Right lobe of liver (tissue), 6 donors: ENCODE measurements around the gene CTTNBP2. TPM values are rescaled to one million over a fixed set of nuclear protein-coding genes. Genes with fewer than 3 reads are reported as not detected.

Experiments used
- ATAC-seq, 4 donors: fragments of 200-7000 bp; cut with Tn5 transposase; one replicate each; pipeline ENCODE4 v1.9.1; 2020; ENCODE audit warnings: mild to moderate bottlenecking in 4 of 4, moderate library complexity in 4 of 4
- DNase-seq, 3 donors: peaks; one replicate each; pipeline ENCODE4 v3.0.0-alpha.2; 2020
- H3K27ac ChIP-seq, 3 donors: fragments of 200-600 bp; one replicate each; pipeline ENCODE4 v1.8.0; 2022
- H3K27me3 ChIP-seq, 2 donors: fragments of 200-600 bp; one replicate each; pipeline ENCODE4 v1.8.0; 2022
- H3K36me3 ChIP-seq, 4 donors: fragments of 200-600 bp; sonication (generic) in 1 of 4; one replicate each; pipeline versions ENCODE4 v1.5.1 to v1.8.0; 2017 to 2022; ENCODE audit warnings: control low read depth in 1 of 4
- H3K4me1 ChIP-seq, 4 donors: fragments of 200-600 bp; sonication (generic) in 1 of 4; one replicate each; pipeline versions ENCODE4 v1.5.1 to v1.8.0; 2017 to 2022; ENCODE audit warnings: control low read depth in 1 of 4
- H3K4me3 ChIP-seq, 3 donors: fragments of 200-600 bp; one replicate each; pipeline ENCODE4 v1.8.0; 2022
- H3K9me3 ChIP-seq, 4 donors: fragments of 200-600 bp; sonication (generic) in 1 of 4; one replicate each; pipeline versions ENCODE4 v1.5.1 to v1.8.0; 2017 to 2022; ENCODE audit warnings: control low read depth in 1 of 4
- POLR2A ChIP-seq: fragments of 450-650 bp; IDR thresholded peaks from one replicate; pipeline ENCODE4 v1.6.1; 2017; ENCODE audit warnings: antibody characterized with exemption, mild to moderate bottlenecking
- WGBS: methylation state at CpG from one replicate; pipeline ENCODE4 v1.1.6; 2018; ENCODE audit warnings: low coverage, low lambda C conversion rate; ENCODE audit not compliant: insufficient coverage; ENCODE audit errors: missing lambda C conversion rate; 5-methylcytosine and 5-hydroxymethylcytosine counted together
- intact Hi-C, 2 donors: fragments of 100-400 bp; cut with DNase I; formaldehyde crosslinking; loops; one replicate each; pipeline versions ENCODE4 v1.11.2 to v1.14.1; 2022
- total RNA-seq, 6 experiments: library from RNA; depleted of rRNA in 2 of 6; stranded (reverse); fragments of >200 nt in 2 of 6; fragmentation: NEBNext Ultra II Directional in 3 of 6; extraction: Animal tissue kit (Norgen Biotek cat#: 25700) in 3 of 6; gene quantifications; one replicate each; pipeline versions ENCODE4 v1.1.0 to v1.2.4, GENCODE V29; 2016 to 2023
- TF ChIP-seq, protein P1 (sequence below), 4 donors: fragments of 200-600 bp in 3 of 4; fragments of 450-650 bp in 1 of 4; IDR thresholded peaks; one replicate each; pipeline versions ENCODE4 v1.5.1 to v1.8.0; 2016 to 2022; ENCODE audit warnings: antibody characterized with exemption in 4 of 4, mild to moderate bottlenecking in 2 of 4
- donor health status: DM: no; HTN: yes; CAD: no.
- donor health status: DM: no; HTN: no; CAD: no.
- donor health status: DM: no; HTN: no; CAD: no.
- donor health status: DM: no; HTN: yes; CAD: no.
- donor health status: DM: no; HTN: yes; CAD: no.

Gene CTTNBP2
- total RNA-seq, 6 experiments from 2014 or later, result 0.31 to 3.0 (median 1.9) TPM

DNA sequence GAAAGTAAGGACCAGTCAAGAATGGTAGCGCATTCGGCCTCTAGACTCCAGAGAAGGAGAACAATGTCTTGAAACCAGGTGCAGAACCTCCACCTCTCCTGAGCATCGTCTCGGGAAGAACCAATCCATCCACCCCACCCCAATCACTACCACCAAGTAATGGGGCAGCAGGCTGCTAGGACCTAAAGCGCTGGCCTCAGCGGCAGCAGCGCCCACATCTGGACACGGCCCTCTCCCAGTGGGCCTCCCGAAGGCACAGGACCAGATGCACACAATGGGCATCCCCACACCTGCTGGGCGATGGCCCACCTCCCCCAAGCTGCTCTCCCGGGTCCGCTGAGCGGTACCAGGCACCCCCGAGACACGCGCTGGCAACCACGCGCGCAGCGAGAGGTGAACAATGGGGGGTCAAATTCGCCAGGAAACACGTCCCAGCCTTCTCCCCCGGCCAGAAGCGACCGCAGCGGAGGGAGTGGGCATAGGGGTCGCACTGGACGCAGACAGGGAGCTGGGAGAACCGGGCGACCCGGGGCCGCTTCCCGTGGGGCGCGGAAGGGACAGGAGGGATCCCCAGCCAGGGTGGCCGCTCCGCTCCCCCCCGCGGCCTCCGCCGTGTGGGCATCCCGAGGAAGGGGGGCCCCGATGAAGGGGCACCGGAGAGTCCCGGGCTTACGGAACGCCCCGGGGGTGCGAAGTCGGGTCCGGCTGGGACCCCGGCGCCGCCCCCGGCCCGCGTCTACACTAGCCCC, 506 bp downstream of the CTTNBP2 start:
- Histone ChIP-seq H3K27ac (peak overlapping the region; percentile 43 to 79 (median 52)), H3K4me3 (peak overlapping the region; percentile 67 to 81 (median 72)), H3K27me3 (no peaks in the 10 kb centered on the region), H3K36me3 (no peaks in the 10 kb centered on the region), H3K4me1 (peaks cover 0 to 12% (median 2%) of the 10 kb centered on the region in 4 donors), H3K9me3 (no peaks in the 10 kb centered on the region)
- ATAC-seq (peak; percentile 61 to 77 (median 72)), DNase-seq (peak in 2 of 3 donors; percentile 58)
- intact Hi-C loops, result no loop called here
- WGBS, result 2% methylated on average over 7 of the region's 57 CpGs
- TF ChIP-seq, protein P1, sequence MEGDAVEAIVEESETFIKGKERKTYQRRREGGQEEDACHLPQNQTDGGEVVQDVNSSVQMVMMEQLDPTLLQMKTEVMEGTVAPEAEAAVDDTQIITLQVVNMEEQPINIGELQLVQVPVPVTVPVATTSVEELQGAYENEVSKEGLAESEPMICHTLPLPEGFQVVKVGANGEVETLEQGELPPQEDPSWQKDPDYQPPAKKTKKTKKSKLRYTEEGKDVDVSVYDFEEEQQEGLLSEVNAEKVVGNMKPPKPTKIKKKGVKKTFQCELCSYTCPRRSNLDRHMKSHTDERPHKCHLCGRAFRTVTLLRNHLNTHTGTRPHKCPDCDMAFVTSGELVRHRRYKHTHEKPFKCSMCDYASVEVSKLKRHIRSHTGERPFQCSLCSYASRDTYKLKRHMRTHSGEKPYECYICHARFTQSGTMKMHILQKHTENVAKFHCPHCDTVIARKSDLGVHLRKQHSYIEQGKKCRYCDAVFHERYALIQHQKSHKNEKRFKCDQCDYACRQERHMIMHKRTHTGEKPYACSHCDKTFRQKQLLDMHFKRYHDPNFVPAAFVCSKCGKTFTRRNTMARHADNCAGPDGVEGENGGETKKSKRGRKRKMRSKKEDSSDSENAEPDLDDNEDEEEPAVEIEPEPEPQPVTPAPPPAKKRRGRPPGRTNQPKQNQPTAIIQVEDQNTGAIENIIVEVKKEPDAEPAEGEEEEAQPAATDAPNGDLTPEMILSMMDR (IDR thresholded peaks at IDR 0.05), result peak in 3 of 4 donors; percentile 13 to 31 (median 18)
- TF ChIP-seq POLR2A, result no peak

DNA sequence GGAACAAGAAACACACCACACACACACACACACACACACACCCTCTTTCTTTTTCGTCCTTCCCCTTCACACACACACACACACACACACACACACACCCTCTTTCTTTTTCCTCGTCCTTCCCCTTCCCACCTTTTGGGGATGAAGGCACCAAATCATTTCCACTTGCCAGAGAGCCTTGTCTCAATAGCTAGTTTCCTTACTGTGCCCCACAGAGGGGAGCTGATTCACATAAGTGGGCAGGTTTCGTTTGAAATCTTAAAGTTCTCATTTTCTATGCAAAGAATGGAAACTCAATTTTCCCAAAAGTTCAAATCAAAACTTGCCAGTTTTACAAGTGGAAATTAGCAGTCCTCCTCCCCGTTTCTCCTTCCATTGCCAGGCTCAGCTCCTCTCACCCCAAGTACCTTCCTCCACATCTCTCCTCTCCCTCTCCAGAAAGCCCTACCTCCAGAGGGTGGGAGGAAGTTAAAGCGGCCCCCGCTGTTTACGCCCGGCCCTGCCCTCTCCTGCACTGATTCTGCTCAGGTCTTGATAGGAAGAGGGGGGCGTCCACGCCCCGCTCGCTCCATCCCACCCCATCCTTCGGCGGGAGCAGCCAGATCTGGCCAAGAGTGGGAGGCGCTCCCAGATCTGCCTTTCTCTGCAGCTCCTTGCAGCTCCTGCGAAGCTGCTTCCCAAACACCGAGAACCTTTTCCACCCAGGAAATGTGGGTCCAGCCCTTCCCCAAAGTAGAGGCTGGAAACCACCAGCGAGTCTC, 1.3 kb downstream of the CTTNBP2 start:
- intact Hi-C loops, result no loop called here
- peak; percentile 17 to 43 (median 32) for ATAC-seq
- Histone ChIP-seq H3K27me3 (no peaks in the 10 kb centered on the region), H3K36me3 (no peaks in the 10 kb centered on the region), H3K27ac (no peak overlapping the region), H3K9me3 (no peaks in the 10 kb centered on the region), H3K4me3 (peak overlapping the region; percentile 67 to 81 (median 72)), H3K4me1 (peaks cover 0 to 12% (median 2%) of the 10 kb centered on the region in 4 donors)
- TF ChIP-seq, protein P1 (IDR thresholded peaks at IDR 0.05), result no peak
- TF ChIP-seq POLR2A, result no peak
- peak in 2 of 3 donors; percentile 19 to 53 for DNase-seq
- 7% methylated on average over 16 of the region's 18 CpGs for WGBS

DNA sequence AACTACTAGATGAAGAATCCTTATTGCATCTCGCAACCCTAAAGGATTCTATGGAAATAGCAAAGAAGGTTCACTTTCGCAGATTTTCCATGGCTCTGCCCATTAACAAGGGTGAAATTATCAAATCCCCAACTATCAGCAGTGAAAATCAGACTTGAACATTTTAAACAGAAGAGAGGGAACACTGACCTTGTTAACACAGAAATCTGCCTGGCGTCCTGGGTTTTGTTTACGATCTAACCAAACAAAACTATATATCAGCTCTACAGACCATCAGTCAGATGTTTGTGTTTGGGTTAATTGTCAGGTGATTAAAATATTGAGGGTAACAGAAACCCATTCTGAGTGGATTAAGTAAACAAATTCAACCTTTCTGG, 1.9 kb downstream of the CTTNBP2 start:
- intact Hi-C loops, result no loop called here
- TF ChIP-seq POLR2A, result no peak
- TF ChIP-seq, protein P1 (IDR thresholded peaks at IDR 0.05), result no peak
- Histone ChIP-seq H3K36me3 (no peaks in the 10 kb centered on the region), H3K27ac (no peak overlapping the region), H3K27me3 (no peaks in the 10 kb centered on the region), H3K9me3 (no peaks in the 10 kb centered on the region), H3K4me3 (no peak overlapping the region), H3K4me1 (peaks cover 0 to 12% (median 2%) of the 10 kb centered on the region in 4 donors)
- no peak for DNase-seq
- WGBS, result 70% methylated on average over 4 of the region's 4 CpGs
- ATAC-seq, result no peak

DNA sequence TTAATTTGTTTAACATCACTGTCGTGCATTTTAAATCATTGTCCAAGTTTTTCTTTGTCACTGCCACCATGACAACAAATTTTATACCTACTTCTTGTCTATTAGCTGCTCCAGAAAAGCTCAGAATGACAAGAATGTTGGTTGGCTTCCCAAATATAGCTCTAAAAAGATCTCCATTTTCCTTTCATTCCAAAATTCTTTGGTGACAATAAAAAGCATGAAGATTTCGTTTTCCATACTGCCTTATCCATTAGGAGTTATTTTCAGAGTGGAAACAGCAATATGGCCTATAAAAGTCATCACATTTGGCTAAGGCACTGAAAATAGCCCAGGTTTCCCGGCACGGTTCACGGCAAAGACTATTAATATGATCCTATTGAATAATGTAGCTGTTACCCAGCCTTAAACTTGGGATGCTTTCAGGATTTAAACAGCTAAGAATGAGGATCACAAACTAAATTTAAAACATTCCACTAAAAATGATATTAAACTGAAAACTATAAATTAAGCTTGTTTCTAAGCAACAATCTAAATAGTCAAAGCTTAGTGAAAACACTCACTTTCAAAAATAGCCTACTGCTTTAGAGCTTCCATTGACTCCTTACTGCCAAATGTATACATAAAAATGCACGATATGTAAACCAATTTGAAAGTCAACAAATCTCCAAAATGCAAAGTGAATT, 2.7 kb downstream of the CTTNBP2 start:
- TF ChIP-seq, protein P1 (IDR thresholded peaks at IDR 0.05), result no peak
- TF ChIP-seq POLR2A, result no peak
- 73% methylated on average over 6 of the region's 6 CpGs for WGBS
- DNase-seq (no peak), ATAC-seq (no peak)
- no peaks in the 10 kb centered on the region for H3K27me3 ChIP-seq
- H3K9me3 ChIP-seq, result no peaks in the 10 kb centered on the region
- H3K36me3 ChIP-seq, result no peaks in the 10 kb centered on the region
- H3K4me3 ChIP-seq, result no peak overlapping the region
- peaks cover 0 to 12% (median 2%) of the 10 kb centered on the region in 4 donors for H3K4me1 ChIP-seq
- no peak overlapping the region for H3K27ac ChIP-seq
- intact Hi-C loops, result no loop called here
